IPS DF 4.7 (cell line): ENCODE results near the gene JAKMIP3.
"Not testable (repeated sequence)": the region's sequence is repeated elsewhere in the genome, so short reads cannot be mapped to it uniquely, and the experiment has no call there.

Experiments
- DNase-seq: peaks from one replicate; pipeline ENCODE4 v3.0.0-alpha.2; 2013; ENCODE audit warnings: low spot score; ENCODE audit errors: extremely low read depth

Gene JAKMIP3

DNA sequence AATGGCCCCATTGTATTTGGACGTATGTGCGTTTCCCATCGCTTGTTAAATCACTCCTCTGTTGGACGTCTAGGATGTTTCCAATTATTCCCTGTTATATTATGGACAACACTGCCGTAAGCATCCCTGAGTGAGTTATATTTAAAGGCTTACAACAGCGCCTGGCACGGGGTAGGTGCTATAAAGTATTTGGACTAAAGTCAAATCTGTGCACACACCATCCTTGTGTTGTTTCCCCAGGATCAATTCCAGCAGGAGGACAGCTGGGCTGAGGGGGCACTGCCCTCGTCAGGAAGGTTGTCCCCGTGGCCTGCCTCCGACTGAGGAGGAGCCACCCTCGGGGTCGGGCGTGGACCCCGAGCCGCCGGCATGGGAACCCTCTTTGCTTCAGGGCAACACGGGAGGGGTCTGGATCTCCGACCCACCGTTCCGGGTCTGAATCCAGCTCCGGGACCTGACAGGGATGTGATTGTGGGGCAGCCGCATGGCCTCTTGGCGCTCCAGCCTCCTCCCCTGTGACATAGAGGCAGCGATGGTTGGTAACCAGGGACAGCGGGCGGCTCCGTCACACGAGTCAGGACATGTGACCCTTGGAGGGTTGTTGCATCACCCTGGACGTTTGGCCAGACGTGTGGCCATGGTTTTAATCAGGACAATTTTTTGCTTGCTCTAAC, 1.5 kb upstream of the JAKMIP3 start:
- no peak for DNase-seq

DNA sequence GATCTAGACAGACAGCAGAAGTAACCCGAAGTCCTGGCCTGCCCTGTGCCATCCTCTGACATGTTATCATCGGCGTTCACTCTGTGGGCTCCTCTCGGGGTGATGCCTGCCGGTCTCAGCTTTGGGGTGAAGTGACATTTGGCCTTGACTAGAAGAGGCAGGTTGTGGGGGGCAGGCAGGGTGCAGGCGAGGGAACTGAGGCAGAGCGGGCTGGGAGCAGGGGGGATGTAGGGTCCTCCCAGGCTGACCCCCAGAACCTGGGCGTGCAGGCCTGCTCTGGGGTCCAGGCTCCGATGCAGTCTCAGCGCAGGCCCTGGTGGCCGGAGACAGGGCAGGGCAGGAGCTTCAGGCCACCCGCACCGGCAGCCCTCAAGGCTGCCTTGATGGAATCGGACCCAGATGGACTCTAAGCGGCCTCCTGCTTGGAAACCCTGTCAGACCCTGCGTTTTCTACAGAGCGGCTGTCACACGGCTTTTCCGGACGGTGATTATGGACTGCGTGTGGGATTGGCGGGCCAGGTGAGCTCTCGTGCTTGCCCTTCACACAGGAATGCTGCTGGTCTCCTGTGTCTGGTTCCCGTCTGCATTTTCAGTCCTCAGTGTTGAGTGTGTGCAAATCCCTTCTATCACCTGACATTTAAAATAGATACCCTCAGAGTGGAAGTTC, 842 bp upstream of the JAKMIP3 start:
- DNase-seq = no peak

DNA sequence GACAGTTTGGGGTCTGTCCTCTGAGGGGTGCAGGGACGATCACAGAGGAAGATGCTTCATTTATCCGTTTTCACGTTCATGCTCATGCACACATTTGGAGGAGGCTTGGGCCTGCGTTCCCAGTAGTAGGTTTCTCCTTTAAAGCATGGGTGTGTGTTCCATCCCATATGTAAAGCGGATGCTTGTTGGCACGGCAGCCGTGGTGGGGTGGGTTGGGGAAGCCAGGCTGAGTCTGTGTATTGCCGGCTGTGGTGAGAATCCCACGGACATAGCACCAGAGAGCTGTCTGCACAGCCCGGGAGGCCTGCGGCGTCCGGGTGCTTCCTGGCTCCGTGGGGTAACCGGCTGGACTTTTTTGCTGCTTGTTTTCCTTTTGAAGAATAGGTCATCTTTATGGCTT, 440 bp downstream of the JAKMIP3 start:
- DNase-seq = no peak

DNA sequence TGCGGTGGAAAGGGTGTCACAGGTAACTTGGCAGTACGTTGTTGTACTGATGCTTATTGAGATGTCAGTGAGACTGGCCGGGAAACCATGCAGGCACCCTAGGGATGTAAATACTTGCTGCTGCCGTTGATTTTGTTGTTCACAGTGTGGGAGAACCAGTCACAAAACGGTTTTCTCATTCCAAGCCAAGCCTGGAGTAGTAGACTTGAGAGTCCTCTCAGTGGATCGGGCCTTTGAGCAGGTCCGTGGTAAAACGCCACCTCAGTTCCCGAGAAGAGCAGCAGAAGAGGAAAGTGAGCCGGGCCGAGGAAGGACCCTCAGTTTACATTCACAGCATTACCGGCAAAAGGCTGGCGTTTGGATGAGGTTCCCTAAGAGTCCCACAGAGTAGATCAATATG, 1.1 kb downstream of the JAKMIP3 start:
- DNase-seq = no peak

DNA sequence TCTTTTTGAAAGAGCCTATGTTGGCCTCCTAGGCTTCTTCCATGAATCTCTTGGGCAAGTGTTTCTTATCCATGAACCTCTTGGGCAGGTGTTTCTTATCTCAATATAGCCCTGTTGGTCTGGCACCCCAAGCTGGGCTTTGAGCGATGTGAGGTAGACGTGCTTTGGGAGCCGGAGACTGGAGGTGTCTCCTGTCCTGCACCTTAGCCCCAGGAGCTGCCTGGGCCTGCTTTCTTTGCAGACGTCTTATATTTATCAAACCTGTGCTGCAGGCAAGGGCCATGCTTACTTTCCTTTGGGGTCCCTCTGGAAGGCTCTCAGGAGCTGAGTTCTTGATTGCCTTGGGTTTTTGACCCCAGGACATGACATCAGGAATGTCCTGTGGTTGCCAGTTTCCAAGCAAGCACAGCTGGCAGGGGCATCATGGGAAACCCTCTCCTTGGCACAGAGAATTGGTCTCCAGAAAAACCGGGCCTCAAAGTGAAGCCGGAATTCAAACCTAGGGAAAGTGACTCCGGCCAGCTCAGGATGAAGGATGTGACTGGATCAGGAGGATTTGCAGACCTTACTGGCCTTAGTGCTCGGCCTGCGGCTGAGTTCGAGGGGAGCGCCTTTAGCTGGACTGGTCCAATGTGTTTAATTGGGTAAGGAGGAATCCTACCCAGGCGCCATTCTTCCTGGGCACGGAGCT, 2.8 kb downstream of the JAKMIP3 start:
- DNase-seq = no peak

DNA sequence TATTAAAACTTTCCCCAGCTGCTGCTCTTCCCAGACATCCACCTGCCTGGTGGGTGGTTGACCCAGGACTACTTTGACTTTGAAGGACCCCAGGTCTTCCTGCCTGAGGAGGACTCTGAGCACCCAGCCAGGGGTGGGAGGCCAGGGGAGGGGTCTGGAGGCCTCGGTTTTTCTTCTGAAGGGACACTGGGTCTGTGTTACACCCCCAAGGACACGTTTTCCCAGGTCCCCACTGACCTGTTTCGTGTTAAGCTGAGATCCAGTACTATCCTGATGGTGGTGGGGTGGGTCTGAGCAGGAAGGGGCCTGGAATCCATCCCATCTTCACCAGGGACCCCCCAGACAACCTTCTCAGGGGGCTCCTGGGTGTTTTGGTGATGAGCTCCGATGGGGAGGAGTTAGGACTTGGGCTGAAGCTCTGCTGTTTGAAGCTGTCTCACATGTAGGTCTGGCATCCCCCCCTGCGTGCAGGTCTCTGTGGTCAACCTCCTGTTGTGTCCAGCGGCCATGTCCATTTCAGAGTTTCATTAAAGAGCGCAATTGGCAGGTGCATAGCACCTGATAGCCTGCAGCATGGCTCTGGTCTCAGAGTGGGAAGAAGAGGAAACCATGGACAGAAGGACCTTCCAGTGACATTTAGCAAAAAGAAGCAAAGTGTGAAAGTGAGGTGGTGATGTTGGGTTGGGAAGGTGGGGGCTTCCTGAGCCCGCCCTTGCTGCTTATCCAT, 3.5 kb downstream of the JAKMIP3 start:
- no peak for DNase-seq

DNA sequence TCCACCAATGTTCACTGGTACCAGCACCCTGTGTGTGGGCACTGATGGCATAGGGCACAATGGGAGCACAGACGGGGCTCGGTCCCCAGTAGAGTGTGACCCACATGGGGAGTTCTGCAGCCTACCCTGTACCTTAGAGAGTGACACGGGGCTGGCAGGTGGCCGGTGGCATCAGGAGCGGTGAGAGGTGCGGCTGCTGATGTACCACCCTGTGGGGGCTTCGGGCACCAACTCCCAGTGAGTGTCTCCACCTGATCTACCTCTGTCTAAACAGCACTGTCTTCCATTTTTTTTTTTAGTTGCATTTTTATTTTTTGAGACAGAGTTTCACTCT, 4.1 kb downstream of the JAKMIP3 start:
- no peak for DNase-seq

DNA sequence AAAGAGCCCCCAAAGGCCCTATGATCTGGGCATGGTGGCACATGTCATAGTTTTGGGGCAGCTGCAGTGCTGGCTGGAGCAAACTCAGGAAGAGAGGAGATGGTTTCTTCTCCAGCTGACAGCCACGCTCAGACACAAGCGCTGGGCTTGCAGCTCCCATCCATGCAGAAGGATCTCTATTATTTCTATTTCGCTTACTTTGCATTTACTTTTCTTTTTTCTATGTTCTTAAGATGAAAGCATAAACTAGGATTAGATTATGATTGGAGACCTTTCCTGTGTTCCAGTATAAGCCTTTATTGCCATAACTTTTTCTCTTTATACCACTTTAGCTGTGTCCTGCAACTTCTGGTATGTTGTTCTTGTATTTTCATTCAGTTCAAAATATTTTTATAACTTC, 5.0 kb downstream of the JAKMIP3 start:
- DNase-seq = no peak

DNA sequence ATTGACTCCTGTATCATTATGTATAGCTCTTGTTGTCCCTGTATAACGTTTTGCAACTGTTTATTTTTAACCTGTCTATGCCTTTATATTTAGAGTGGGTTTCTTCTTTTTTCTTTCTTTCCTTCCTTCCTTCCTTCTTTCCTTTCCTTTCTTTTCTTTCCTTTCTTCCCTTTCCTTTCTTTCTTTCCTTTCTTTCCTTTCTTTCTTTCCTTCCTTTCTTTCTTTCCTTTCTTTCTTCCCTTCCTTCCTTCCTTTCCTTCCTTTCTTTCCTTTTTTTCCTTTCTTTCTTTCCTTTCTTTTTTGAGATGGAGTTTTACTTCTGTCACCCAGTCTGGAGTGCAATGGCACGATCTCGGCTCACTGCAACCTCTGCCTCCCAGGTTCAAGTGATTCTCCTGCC, 5.9 kb downstream of the JAKMIP3 start:
- DNase-seq = no peak

DNA sequence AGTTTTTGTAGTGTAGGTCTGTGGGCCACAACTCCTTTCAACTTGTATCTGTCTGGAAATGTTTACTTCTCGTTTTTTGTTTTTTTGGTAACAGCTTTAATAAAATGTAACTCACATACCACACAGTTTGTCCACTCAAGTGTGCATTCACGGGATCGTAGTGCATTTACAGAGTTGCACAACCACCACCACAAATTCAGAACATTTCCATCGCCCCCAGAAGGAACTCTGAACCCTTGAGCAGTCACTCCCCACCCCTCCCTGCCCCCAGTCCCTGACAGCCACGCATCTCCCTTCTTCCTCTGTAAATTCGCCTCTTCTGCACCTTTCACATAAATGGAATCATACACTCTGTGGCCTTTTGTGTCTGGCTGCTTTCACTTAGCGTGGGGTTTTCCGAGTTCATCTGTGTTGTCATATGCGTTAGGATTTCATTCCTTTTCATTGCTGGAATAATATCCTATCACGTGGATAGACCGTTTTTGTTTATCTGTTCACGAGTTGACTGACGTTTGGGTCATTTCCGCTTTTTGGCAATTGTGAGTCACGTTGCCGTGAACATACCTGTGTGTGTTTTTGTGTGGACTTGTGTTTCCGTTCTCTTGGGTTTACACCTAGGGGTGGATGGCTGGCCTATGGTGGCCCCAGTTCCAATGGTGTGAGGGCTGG, 10.3 kb downstream of the JAKMIP3 start:
- no peak for DNase-seq

DNA sequence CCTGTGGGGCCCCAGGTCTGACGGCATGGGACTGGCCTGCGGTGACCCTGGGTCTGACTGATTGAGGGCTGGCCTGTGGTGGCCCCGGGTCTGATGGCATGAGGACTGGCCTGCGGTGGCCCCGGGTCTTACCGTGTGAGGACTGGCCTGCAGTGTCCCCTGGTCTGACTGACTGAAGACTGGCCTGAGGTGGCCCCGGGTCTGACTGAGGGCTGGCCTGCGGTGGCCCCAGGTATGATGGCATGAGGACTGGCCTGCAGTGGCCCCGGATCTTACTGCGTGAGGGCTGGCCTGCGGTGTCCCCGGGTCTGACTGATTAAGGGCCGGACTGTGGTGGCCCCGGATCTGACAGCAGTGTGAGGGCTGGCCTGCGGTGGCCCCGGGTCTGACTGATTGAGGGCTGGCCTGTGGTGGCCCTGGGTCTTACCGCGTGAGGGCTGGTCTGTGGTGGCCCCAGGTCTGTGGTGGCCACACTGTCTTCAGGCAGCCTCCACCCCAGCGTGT, 10.9 kb downstream of the JAKMIP3 start:
- no peak for DNase-seq

DNA sequence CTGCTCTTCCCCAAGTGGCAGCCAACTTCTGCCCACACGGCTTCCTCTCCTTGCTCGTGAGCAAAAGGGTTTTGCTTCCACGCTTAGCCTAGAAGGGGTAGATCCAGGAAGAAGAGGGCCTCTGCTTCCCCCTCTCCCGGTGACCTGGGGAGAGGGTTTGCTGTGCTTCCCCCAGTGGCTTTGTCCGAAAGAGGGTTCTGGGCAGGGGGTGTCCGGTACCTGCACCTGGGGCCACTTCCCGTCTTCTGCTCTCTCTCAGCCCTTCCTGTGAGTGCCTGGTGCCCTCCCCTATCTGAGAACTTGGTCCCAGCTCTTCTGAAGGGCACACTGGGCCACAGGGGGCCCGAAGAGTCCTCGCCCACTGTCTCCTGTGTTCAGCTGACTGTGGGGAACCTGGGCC, 11.3 kb downstream of the JAKMIP3 start:
- no peak for DNase-seq

DNA sequence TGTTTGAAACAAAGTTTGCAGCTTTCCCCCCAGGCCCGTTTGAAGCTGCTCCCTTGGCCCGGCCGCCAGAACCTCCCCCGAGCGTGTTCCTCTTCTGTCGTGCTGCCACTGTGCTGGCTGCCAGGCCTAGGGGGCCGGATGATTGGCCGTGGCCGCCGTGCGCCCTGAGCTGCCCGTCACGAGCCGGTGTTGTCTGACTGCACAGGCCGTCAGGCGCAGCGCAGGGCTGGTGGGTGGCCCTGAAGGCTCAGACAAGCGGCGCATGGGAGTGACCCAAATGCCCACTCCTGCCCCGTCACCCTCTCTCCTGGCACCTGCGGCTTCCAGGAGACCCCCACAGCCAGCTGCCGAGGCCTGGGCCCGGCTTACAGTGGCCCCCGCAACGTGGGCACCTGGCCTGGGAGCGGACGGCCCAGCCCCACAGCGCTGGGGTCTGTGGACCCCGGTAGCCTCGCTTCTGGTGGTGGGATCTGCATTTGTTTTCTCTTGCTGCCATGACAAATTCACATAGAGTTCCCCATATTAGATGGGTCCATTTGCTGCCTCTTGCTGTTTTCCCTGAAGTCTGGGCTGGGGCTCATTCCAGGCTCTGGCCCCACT, 13.1 kb downstream of the JAKMIP3 start:
- no peak for DNase-seq

DNA sequence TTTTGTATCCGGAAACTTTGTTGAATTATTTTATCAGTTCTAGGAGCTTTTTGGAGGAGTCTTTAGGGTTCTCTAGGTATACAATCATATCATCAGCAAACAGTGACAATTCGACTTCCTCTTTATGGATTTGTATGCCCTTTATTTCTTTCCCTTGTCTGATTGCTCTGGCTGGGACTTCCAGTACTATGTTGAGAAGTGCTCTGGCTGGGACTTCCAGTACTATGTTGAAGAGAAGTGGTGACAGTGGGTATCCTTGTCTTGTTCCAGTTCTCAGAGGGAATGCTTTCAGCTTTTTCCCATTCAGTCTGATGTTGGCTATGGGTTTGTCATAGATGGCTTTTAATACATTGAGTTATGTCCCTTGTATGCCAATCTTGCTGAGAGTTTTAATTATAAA, 18.6 kb downstream of the JAKMIP3 start:
- not testable (repeated sequence) for DNase-seq

DNA sequence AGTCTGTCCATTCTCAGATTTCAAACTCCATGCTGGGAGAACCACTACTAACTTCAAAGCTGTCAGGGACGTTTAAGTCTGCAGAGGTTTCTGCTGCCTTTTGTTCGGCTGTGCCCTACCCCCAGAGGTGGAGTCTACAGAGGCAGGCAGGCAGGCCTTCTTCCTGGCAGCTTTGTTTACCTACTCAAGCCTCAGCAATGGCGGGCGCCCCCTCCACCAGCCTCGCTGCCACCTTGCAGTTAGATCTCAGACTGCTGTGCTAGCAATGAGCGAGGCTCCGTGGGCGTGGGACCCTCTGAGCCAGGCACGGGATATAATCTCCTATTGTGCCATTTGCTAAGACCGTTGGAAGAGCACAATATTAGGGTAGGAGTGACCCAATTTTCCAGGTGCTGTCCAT, 27.5 kb downstream of the JAKMIP3 start:
- DNase-seq = not testable (repeated sequence)

DNA sequence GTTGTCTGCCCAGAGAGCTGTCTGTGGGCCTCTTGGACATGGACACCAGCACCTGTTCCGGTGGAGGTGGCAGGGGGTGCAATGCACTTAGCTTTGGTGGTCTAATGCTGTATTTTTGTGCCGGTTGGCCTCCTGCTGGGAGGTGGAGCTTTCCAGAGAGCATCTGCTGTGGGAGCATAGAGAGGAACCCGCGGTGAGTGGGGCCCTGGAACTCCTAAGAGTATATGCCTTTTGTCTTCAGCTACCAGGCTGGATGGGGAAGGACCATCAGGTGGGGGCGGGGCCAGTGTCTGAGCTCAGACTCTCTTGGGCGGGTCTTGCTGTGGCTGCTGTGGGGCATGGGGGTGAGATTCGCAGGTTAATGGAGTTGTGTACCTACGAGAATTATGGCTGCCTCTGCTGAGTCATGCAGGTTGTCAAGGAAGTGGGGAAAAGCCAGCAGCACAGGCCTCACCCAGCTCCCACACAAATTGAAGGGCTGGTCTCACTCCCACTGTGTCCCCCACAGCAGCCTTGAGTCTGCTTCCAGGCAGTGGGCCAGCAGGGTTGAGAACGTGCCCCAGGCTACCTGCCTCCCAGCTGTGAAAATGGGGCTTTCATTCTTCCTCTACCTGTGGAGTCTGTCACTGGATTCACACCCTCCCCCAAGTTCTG, 29.0 kb downstream of the JAKMIP3 start:
- DNase-seq = no peak

DNA sequence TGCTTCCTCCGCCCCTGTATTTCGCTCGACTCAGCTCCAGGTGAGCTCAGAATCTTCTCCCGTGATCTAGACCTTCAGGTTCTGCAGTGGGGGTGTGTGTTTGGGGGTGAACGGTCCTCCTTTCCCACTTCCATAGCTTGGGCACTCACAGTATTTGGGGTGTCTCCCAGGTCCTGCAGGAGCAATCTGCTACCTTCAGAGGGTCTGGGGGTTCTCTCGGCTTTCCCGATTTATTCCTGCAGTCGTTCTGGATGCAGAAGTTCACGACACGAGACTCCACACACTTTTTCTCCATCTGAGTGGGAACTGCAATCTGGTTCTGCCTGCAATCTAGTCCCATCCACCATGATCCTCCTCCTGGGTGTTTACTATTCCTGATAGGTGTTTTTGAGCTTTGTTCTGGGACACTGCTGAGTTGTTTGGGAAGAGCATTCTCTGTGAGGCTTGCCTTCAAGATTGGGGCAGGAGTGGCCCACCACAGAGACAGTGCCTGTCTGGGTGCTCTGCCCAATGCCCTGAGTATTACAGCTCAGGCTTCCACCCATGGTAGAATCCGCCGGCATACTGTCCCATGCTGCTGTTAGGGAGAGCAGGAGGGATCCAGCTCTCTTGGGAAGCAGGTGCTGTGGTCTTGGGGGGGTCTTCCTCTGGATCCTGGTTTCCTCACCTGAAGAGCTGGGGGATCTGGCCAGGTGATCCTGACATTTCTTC, 29.8 kb downstream of the JAKMIP3 start:
- DNase-seq = no peak

DNA sequence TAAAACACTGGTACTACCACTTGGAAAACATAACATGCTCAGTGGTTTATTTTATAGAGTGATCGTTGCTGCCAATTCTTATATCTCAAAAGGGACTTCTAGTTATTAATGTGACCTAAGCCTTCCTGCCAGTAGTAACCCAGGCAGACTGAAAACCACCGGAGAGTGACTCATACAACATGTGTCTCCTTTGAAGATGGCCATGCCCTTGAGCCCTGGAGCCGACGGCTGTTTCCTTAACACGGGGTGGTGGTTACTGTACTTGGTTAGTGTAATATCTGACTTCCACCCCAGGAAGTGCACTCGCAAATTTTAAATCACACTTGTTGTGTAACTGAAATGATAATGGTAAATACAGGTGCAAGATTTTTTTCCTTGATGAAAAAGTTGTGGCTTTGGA, 30.5 kb downstream of the JAKMIP3 start:
- DNase-seq = no peak

DNA sequence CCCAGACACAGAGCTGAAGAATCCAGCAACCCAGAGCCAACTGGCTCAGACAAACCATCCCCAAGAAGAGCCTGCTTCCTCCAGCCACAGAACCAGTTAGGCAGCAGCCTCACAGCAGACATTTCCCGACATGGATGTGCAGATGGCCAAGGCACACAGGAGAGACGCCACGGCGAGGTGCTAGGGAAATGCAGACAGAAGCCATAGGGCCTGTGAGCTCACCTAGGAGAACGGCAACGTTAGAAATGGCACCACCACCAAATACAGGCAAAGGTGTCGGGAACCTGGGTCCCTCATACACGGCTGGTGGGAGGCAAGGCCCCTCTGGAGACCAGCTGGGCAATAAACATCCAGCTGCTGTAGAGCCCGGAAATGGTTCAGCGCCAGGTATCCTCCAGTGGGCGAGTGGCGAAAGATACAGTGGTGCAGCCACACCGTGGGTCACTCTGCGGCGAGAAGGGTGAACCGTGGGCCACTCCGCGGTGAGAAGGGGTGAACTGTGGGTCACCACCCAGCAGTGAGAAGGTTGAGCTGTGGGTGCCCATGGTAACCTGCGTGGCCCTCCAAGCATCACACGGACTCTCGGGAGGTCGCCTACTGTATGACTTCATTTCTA, 31.2 kb downstream of the JAKMIP3 start:
- DNase-seq = no peak
